Prostate gland (tissue), 2 donors: Measurements from ENCODE around the gene PDIA5.

Source experiments
- CTCF ChIP-seq, 4 experiments: fragments of 200-600 bp in 2 of 4; fragments of 450-650 bp in 2 of 4; sonication (generic) in 2 of 4; IDR thresholded peaks; 1 replicate in 3 of 4; 2 replicates in 1 of 4; pipeline ENCODE4 v1.5.1; 2016 to 2019; ENCODE audit warnings: antibody characterized with exemption in 4 of 4, mild to moderate bottlenecking in 2 of 4, moderate library complexity in 2 of 4
- POLR2AphosphoS5 ChIP-seq: sonication (generic); formaldehyde crosslinking; IDR thresholded peaks from one replicate; pipeline ENCODE4 v1.6.1; 2017; ENCODE audit warnings: antibody characterized with exemption

- TF ChIP-seq POLR2AphosphoS5 (no peak), CTCF (IDR thresholded peaks at IDR 0.05) (no peak)
Measured at GRCh38 chr3:123066599-123066895, 278 bp upstream of the PDIA5 start.
